ENCODE results near the gene LRSAM1. TPM values are rescaled to one million over a fixed set of nuclear protein-coding genes. Genes with fewer than 3 reads are reported as not detected.
A peak's percentile ranks its signal among the peaks of the same experiment; 100 is the strongest.

LRSAM1 gene
- polyA plus RNA-seq (2013, experiment 1 of 4): 20.9 TPM
- 18.1 TPM for polyA plus RNA-seq (2013, experiment 2 of 4)
- polyA plus RNA-seq (2013, experiment 3 of 4): 18.3 TPM
- polyA plus RNA-seq (2013, experiment 4 of 4): 17.4 TPM

- Histone ChIP-seq H3K27ac (ENCODE audit: insufficient read depth, low read depth, low read length, poor library complexity, severe bottlenecking) (peak within 1 kb of the TSS; percentile 88), H3K27me3 (ENCODE audit: control insufficient read depth, insufficient read depth, low read length, poor library complexity, severe bottlenecking) (no peaks in the 10 kb centered on the region), H3K9me3 (ENCODE audit: control insufficient read depth, low read length) (no peaks in the 10 kb centered on the region), H3K4me3 (ENCODE audit: insufficient read depth, low read depth, low read length) (peak within 1 kb of the TSS; percentile 72), H3K4me1 (ENCODE audit: control insufficient read depth, insufficient read depth, low read length) (peaks cover 15% of the 10 kb centered on the region), H3K36me3 (ENCODE audit: control insufficient read depth, insufficient read depth, low read length) (peaks cover 39% of the 10 kb centered on the region)
- 0% methylated on average over 71 of the region's 71 CpGs for WGBS, 2 experiments
Measured at GRCh38 chr9:127450830-127451607, at the start of gene LRSAM1, which contains the start of gene RPL12. LRSAM1 (plus strand) TSS chr9:127451510; CDS start chr9:127454528, 3,018 bp downstream. RPL12 (minus strand) TSS chr9:127451406; CDS start chr9:127451317, 89 bp downstream.

DNA sequence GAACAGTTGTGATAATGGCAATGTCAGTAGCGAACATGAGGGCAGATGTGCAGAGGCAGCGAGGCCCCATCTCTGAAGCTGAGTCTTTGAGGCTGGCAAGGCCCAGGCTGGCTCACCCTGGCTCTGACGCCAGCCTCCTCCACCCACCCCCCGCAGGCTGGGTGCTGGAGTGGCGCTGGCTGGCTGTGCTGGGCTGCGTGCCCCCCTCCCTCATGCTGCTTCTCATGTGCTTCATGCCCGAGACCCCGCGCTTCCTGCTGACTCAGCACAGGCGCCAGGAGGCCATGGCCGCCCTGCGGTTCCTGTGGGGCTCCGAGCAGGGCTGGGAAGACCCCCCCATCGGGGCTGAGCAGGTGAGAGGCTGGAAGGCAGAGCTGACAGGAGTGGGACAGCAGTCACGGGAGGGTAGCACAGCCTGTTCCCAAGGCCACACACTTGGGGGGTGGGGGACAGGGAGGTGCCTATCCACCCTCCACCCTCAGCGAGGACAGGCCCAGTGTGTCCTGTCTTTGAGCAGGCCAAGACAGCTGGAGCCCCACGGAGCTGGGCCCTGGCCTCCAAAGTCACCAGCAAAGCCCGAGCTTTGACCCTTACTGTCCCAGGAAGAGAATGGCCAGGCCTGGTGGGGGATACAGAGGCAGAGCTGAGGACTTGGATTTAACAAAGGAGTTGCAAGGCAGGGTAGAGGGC is 48.8 kb upstream of the LRSAM1 start:
- 90% methylated on average over 18 of the region's 18 CpGs for WGBS, 2 experiments
- H3K27ac ChIP-seq (ENCODE audit: insufficient read depth, low read depth, low read length, poor library complexity, severe bottlenecking): no peak overlapping the region
- H3K4me3 ChIP-seq (ENCODE audit: insufficient read depth, low read depth, low read length): no peak overlapping the region
- peaks cover 8% of the 10 kb centered on the region for H3K4me1 ChIP-seq (ENCODE audit: control insufficient read depth, insufficient read depth, low read length)
- peaks cover 11% of the 10 kb centered on the region for H3K36me3 ChIP-seq (ENCODE audit: control insufficient read depth, insufficient read depth, low read length)
- H3K9me3 ChIP-seq (ENCODE audit: control insufficient read depth, low read length): no peaks in the 10 kb centered on the region
- H3K27me3 ChIP-seq (ENCODE audit: control insufficient read depth, insufficient read depth, low read length, poor library complexity, severe bottlenecking): peaks cover 8% of the 10 kb centered on the region

GRCh38 chr9:127403507-127404192 is 47.7 kb upstream of the LRSAM1 start:
- no peaks in the 10 kb centered on the region for H3K9me3 ChIP-seq (ENCODE audit: control insufficient read depth, low read length)
- peaks cover 8% of the 10 kb centered on the region for H3K4me1 ChIP-seq (ENCODE audit: control insufficient read depth, insufficient read depth, low read length)
- H3K27me3 ChIP-seq (ENCODE audit: control insufficient read depth, insufficient read depth, low read length, poor library complexity, severe bottlenecking): no peaks in the 10 kb centered on the region
- peaks cover 11% of the 10 kb centered on the region for H3K36me3 ChIP-seq (ENCODE audit: control insufficient read depth, insufficient read depth, low read length)
- H3K27ac ChIP-seq (ENCODE audit: insufficient read depth, low read depth, low read length, poor library complexity, severe bottlenecking): no peak overlapping the region
- WGBS, 2 experiments: 89 to 94% methylated on average over 21 to 22 of the region's 22 CpGs
- no peak overlapping the region for H3K4me3 ChIP-seq (ENCODE audit: insufficient read depth, low read depth, low read length)

- H3K4me3 ChIP-seq (ENCODE audit: insufficient read depth, low read depth, low read length): no peak overlapping the region
- H3K4me1 ChIP-seq (ENCODE audit: control insufficient read depth, insufficient read depth, low read length): peaks cover 8% of the 10 kb centered on the region
- H3K9me3 ChIP-seq (ENCODE audit: control insufficient read depth, low read length): no peaks in the 10 kb centered on the region
- WGBS, 2 experiments: 94 to 96% methylated on average over 23 of the region's 23 CpGs
- no peaks in the 10 kb centered on the region for H3K27me3 ChIP-seq (ENCODE audit: control insufficient read depth, insufficient read depth, low read length, poor library complexity, severe bottlenecking)
- H3K36me3 ChIP-seq (ENCODE audit: control insufficient read depth, insufficient read depth, low read length): peaks cover 11% of the 10 kb centered on the region
- H3K27ac ChIP-seq (ENCODE audit: insufficient read depth, low read depth, low read length, poor library complexity, severe bottlenecking): no peak overlapping the region
Measured at GRCh38 chr9:127404631-127405030, 46.7 kb upstream of the LRSAM1 start.

DNA sequence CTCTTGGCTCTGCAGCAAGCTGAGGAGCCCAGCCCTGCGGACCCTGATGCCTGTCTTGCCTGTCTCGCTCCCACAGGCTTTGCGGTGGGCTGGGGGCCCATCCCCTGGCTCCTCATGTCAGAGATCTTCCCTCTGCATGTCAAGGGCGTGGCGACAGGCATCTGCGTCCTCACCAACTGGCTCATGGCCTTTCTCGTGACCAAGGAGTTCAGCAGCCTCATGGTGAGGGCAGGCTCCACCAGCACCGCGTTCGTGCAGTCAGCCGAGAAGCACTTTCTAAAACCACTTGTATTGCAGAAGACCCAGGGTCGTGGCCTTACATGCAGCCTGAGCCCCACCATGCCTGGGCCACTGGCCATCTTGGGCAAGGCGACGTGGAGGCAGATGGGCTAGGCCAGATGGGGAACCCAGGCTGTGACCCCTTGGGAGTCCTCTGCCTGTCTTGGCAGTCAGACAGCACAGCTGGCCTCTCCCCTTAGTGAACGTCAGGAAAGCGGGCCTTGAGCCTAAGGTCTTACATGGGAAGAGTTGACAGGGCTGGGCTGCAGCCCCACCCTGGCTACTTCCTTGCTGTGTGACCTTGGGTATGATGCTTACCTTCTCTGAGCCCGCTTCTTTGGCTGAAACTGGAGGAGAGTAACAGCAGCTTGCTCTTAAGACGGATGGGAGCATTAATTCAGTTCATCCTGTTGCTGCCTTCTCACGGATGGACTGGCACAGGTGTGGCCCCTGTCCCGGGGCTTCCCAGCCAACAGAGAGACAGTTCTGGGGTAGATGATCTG is 45.8 kb upstream of the LRSAM1 start:
- Histone ChIP-seq H3K27ac (ENCODE audit: insufficient read depth, low read depth, low read length, poor library complexity, severe bottlenecking) (no peak overlapping the region), H3K27me3 (ENCODE audit: control insufficient read depth, insufficient read depth, low read length, poor library complexity, severe bottlenecking) (no peaks in the 10 kb centered on the region)
- WGBS, 2 experiments: 95 to 96% methylated on average over 20 of the region's 20 CpGs

GRCh38 chr9:127406799-127407491 is 44.4 kb upstream of the LRSAM1 start:
- 84 to 85% methylated on average over 13 of the region's 13 CpGs for WGBS, 2 experiments
- Histone ChIP-seq H3K9me3 (ENCODE audit: control insufficient read depth, low read length) (no peaks in the 10 kb centered on the region), H3K27me3 (ENCODE audit: control insufficient read depth, insufficient read depth, low read length, poor library complexity, severe bottlenecking) (no peaks in the 10 kb centered on the region), H3K27ac (ENCODE audit: insufficient read depth, low read depth, low read length, poor library complexity, severe bottlenecking) (no peak overlapping the region), H3K4me1 (ENCODE audit: control insufficient read depth, insufficient read depth, low read length) (peaks cover 8% of the 10 kb centered on the region), H3K36me3 (ENCODE audit: control insufficient read depth, insufficient read depth, low read length) (peaks cover 11% of the 10 kb centered on the region), H3K4me3 (ENCODE audit: insufficient read depth, low read depth, low read length) (no peak overlapping the region)

More for the DNA sequence above, 45.8 kb upstream of the LRSAM1 start:
- H3K9me3 ChIP-seq (ENCODE audit: control insufficient read depth, low read length): no peaks in the 10 kb centered on the region
- peaks cover 8% of the 10 kb centered on the region for H3K4me1 ChIP-seq (ENCODE audit: control insufficient read depth, insufficient read depth, low read length)
- H3K4me3 ChIP-seq (ENCODE audit: insufficient read depth, low read depth, low read length): no peak overlapping the region
- H3K36me3 ChIP-seq (ENCODE audit: control insufficient read depth, insufficient read depth, low read length): peaks cover 11% of the 10 kb centered on the region

DNA sequence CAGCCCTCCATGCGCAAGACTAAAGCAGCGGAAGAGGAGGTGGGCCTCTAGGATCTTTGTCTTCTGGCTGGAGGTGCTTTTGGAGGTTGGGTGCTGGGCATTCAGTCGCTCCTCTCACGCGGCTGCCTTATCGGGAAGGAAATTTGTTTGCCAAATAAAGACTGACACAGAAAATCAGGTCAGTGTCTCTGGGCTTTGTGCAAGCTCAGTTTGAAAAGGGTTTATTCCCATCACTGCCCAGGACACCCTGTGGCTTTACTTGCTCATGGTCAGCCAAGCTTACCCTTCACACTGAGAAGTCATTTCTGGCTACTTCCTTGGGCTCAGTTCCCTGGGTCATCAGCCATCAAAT is 43.8 kb upstream of the LRSAM1 start:
- no peak overlapping the region for H3K4me3 ChIP-seq (ENCODE audit: insufficient read depth, low read depth, low read length)
- H3K36me3 ChIP-seq (ENCODE audit: control insufficient read depth, insufficient read depth, low read length): peaks cover 11% of the 10 kb centered on the region
- WGBS, 2 experiments: 82 to 90% methylated on average over 6 of the region's 6 CpGs
- H3K27me3 ChIP-seq (ENCODE audit: control insufficient read depth, insufficient read depth, low read length, poor library complexity, severe bottlenecking): no peaks in the 10 kb centered on the region
- peaks cover 8% of the 10 kb centered on the region for H3K4me1 ChIP-seq (ENCODE audit: control insufficient read depth, insufficient read depth, low read length)
- H3K9me3 ChIP-seq (ENCODE audit: control insufficient read depth, low read length): no peaks in the 10 kb centered on the region
- no peak overlapping the region for H3K27ac ChIP-seq (ENCODE audit: insufficient read depth, low read depth, low read length, poor library complexity, severe bottlenecking)

- Histone ChIP-seq H3K4me1 (ENCODE audit: control insufficient read depth, insufficient read depth, low read length) (peaks cover 8% of the 10 kb centered on the region), H3K36me3 (ENCODE audit: control insufficient read depth, insufficient read depth, low read length) (no peaks in the 10 kb centered on the region), H3K27me3 (ENCODE audit: control insufficient read depth, insufficient read depth, low read length, poor library complexity, severe bottlenecking) (no peaks in the 10 kb centered on the region), H3K4me3 (ENCODE audit: insufficient read depth, low read depth, low read length) (no peak overlapping the region), H3K9me3 (ENCODE audit: control insufficient read depth, low read length) (no peaks in the 10 kb centered on the region), H3K27ac (ENCODE audit: insufficient read depth, low read depth, low read length, poor library complexity, severe bottlenecking) (no peak overlapping the region)
- 95 to 99% methylated on average over 3 to 4 of the region's 4 CpGs for WGBS, 2 experiments
Measured at GRCh38 chr9:127411122-127411521, 40.2 kb upstream of the LRSAM1 start.

- no peaks in the 10 kb centered on the region for H3K36me3 ChIP-seq (ENCODE audit: control insufficient read depth, insufficient read depth, low read length)
Measured at GRCh38 chr9:127415141-127415540, 36.2 kb upstream of the LRSAM1 start.

More at GRCh38 chr9:127415141-127415540, 36.2 kb upstream of the LRSAM1 start:
- Histone ChIP-seq H3K4me3 (ENCODE audit: insufficient read depth, low read depth, low read length) (no peak overlapping the region), H3K27me3 (ENCODE audit: control insufficient read depth, insufficient read depth, low read length, poor library complexity, severe bottlenecking) (no peaks in the 10 kb centered on the region), H3K9me3 (ENCODE audit: control insufficient read depth, low read length) (no peaks in the 10 kb centered on the region), H3K27ac (ENCODE audit: insufficient read depth, low read depth, low read length, poor library complexity, severe bottlenecking) (no peak overlapping the region), H3K4me1 (ENCODE audit: control insufficient read depth, insufficient read depth, low read length) (no peaks in the 10 kb centered on the region)
- WGBS, 2 experiments: 84 to 94% methylated on average over 4 of the region's 4 CpGs
